ENCODE data around the gene MEGF9. TPM values are rescaled to one million over a fixed set of nuclear protein-coding genes. Genes with fewer than 3 reads are reported as not detected.
A peak's percentile ranks its signal among the peaks of the same experiment; 100 is the strongest.

The MEGF9 gene
- total and polyA plus RNA-seq, 2 of the 13 experiments (the other 11 are each of a cell fraction or from before 2014, with no cell fraction given): 3.1 to 3.3 TPM

DNA sequence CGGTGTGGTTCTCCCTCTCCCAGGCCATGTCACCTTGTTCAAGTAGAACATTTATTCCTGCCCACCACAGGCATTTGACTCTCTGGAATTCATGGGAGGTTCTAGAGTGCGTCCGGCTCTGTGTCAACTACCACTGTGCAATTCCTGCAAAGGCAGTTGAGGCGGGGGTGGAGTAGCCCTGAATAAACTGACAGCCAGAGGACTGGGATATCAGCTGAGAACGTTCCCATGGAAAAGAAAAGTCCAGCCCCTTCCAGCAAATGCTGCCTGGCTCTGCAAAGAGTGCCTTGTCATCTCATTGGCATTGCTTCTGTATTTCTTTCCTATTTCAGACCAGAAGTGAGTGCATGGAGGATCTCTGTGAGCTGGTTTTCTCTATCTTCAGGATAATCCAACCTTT is 18.9 kb upstream of the MEGF9 start (continued):
- no peak for TF ChIP-seq PHF8 (CRISPR knock-in tag; IDR thresholded peaks at IDR 0.05)
- TF ChIP-seq, protein P1, sequence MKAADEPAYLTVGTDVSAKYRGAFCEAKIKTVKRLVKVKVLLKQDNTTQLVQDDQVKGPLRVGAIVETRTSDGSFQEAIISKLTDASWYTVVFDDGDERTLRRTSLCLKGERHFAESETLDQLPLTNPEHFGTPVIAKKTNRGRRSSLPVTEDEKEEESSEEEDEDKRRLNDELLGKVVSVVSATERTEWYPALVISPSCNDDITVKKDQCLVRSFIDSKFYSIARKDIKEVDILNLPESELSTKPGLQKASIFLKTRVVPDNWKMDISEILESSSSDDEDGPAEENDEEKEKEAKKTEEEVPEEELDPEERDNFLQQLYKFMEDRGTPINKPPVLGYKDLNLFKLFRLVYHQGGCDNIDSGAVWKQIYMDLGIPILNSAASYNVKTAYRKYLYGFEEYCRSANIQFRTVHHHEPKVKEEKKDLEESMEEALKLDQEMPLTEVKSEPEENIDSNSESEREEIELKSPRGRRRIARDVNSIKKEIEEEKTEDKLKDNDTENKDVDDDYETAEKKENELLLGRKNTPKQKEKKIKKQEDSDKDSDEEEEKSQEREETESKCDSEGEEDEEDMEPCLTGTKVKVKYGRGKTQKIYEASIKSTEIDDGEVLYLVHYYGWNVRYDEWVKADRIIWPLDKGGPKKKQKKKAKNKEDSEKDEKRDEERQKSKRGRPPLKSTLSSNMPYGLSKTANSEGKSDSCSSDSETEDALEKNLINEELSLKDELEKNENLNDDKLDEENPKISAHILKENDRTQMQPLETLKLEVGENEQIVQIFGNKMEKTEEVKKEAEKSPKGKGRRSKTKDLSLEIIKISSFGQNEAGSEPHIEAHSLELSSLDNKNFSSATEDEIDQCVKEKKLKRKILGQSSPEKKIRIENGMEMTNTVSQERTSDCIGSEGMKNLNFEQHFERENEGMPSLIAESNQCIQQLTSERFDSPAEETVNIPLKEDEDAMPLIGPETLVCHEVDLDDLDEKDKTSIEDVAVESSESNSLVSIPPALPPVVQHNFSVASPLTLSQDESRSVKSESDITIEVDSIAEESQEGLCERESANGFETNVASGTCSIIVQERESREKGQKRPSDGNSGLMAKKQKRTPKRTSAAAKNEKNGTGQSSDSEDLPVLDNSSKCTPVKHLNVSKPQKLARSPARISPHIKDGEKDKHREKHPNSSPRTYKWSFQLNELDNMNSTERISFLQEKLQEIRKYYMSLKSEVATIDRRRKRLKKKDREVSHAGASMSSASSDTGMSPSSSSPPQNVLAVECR (CRISPR knock-in tag; IDR thresholded peaks at IDR 0.05; ENCODE audit: borderline replicate concordance): peak; percentile 37; the same call in 1 of the 2 replicates
- TF ChIP-seq, protein P2, sequence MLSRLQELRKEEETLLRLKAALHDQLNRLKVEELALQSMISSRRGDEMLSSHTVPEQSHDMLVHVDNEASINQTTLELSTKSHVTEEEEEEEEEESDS (CRISPR knock-in tag; IDR thresholded peaks at IDR 0.05; ENCODE audit: borderline replicate concordance): no peak
- TF ChIP-seq HDAC2 (CRISPR knock-in tag; IDR thresholded peaks at IDR 0.05): 0 out of 2 replicates have a peak, but pooled peaks have one; percentile 13
- TF ChIP-seq, protein P3, sequence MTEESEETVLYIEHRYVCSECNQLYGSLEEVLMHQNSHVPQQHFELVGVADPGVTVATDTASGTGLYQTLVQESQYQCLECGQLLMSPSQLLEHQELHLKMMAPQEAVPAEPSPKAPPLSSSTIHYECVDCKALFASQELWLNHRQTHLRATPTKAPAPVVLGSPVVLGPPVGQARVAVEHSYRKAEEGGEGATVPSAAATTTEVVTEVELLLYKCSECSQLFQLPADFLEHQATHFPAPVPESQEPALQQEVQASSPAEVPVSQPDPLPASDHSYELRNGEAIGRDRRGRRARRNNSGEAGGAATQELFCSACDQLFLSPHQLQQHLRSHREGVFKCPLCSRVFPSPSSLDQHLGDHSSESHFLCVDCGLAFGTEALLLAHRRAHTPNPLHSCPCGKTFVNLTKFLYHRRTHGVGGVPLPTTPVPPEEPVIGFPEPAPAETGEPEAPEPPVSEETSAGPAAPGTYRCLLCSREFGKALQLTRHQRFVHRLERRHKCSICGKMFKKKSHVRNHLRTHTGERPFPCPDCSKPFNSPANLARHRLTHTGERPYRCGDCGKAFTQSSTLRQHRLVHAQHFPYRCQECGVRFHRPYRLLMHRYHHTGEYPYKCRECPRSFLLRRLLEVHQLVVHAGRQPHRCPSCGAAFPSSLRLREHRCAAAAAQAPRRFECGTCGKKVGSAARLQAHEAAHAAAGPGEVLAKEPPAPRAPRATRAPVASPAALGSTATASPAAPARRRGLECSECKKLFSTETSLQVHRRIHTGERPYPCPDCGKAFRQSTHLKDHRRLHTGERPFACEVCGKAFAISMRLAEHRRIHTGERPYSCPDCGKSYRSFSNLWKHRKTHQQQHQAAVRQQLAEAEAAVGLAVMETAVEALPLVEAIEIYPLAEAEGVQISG (CRISPR knock-in tag; IDR thresholded peaks at IDR 0.05): no peak
- peak; percentile 51; the same call in 1 of the 2 replicates for TF ChIP-seq GATAD2A (CRISPR knock-in tag; IDR thresholded peaks at IDR 0.05)
- TF ChIP-seq MYC (CRISPR knock-in tag; IDR thresholded peaks at IDR 0.05; ENCODE audit: borderline replicate concordance): no peak
- TF ChIP-seq ZNF33A (CRISPR knock-in tag; IDR thresholded peaks at IDR 0.05; ENCODE audit: borderline replicate concordance): no peak
- no peak for TF ChIP-seq ZBTB8A (CRISPR knock-in tag; IDR thresholded peaks at IDR 0.05; ENCODE audit: borderline replicate concordance, low read depth)
- TF ChIP-seq THYN1 (CRISPR knock-in tag; IDR thresholded peaks at IDR 0.05; ENCODE audit: borderline replicate concordance, low read depth): no peak
- no peak for TF ChIP-seq SP2 (CRISPR knock-in tag; IDR thresholded peaks at IDR 0.05)
- 0 out of 2 replicates have a peak, but pooled peaks have one; percentile 14 for TF ChIP-seq ZNF12 (CRISPR knock-in tag; IDR thresholded peaks at IDR 0.05)
- TF ChIP-seq ZC3H4 (CRISPR knock-in tag; IDR thresholded peaks at IDR 0.05; ENCODE audit: borderline replicate concordance): no peak
- TF ChIP-seq, protein P4, sequence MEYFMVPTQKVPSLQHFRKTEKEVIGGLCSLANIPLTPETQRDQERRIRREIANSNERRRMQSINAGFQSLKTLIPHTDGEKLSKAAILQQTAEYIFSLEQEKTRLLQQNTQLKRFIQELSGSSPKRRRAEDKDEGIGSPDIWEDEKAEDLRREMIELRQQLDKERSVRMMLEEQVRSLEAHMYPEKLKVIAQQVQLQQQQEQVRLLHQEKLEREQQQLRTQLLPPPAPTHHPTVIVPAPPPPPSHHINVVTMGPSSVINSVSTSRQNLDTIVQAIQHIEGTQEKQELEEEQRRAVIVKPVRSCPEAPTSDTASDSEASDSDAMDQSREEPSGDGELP (IDR thresholded peaks at IDR 0.05; ENCODE audit: borderline replicate concordance, low read depth): peak; percentile 85; the same call in 1 of the 2 replicates
- no peak for TF ChIP-seq GABPA (IDR thresholded peaks at IDR 0.05; ENCODE audit: low read depth, low read length)
- no peak for TF ChIP-seq GABPA (CRISPR knock-in tag; IDR thresholded peaks at IDR 0.05; ENCODE audit: low read depth)
- peak; percentile 21; the same call in 1 of the 2 replicates for TF ChIP-seq HNF4A (CRISPR knock-in tag; IDR thresholded peaks at IDR 0.05)
- no peak for TF ChIP-seq ZMYM2 (CRISPR knock-in tag; IDR thresholded peaks at IDR 0.05)
- TF ChIP-seq ONECUT2 (CRISPR knock-in tag; IDR thresholded peaks at IDR 0.05): no peak
- no peak for TF ChIP-seq MAF1 (CRISPR knock-in tag; IDR thresholded peaks at IDR 0.05; ENCODE audit: borderline replicate concordance)
- TF ChIP-seq EEA1 (CRISPR knock-in tag; IDR thresholded peaks at IDR 0.05; ENCODE audit: borderline replicate concordance): no peak
- TF ChIP-seq ZSCAN31 (CRISPR knock-in tag; IDR thresholded peaks at IDR 0.05; ENCODE audit: low read depth): no peak
